22Rv1 (cell line): ENCODE data around the gene CFAP99.

Experiments used
- CTCF ChIP-seq: fragments of 450-650 bp; IDR thresholded peaks from 2 replicates; pipeline ENCODE4 v1.5.1; 2017; ENCODE audit warnings: mild to moderate bottlenecking
- ZFX ChIP-seq: fragments of 450-650 bp; IDR thresholded peaks from 2 replicates; pipeline ENCODE4 v1.6.1; 2017; ENCODE audit warnings: antibody characterized with exemption, borderline replicate concordance

- TF ChIP-seq CTCF (no peak), ZFX (no peak)
Observed at GRCh38 chr4:2423066-2423465, 4.3 kb downstream of the CFAP99 start.
